Liver (tissue), 9 donors: ENCODE results near the gene SERPINA3. TPM values are rescaled to one million over a fixed set of nuclear protein-coding genes. Genes with fewer than 3 reads are reported as not detected.
A peak's percentile ranks its signal among the peaks of the same experiment; 100 is the strongest.

Source experiments
- DNase-seq: peaks from one replicate; pipeline ENCODE4 v3.0.0-alpha.2; 2017; ENCODE audit warnings: low spot score
- H3K27ac ChIP-seq, 2 donors: one replicate each; pipeline ENCODE4 v1.7.0; 2013; ENCODE audit warnings: inconsistent platforms in 2 of 2, low read length in 2 of 2, control low read depth in 1 of 2, low read depth in 1 of 2, mild to moderate bottlenecking in 1 of 2
- H3K27me3 ChIP-seq, 4 donors: one replicate each; pipeline versions ENCODE4 v1.6.1 to v1.7.0; 2013; ENCODE audit warnings: low read length in 3 of 4, inconsistent platforms in 1 of 4, mild to moderate bottlenecking in 1 of 4, moderate library complexity in 1 of 4; ENCODE audit not compliant: control insufficient read depth in 4 of 4, insufficient read depth in 4 of 4
- H3K36me3 ChIP-seq, 4 donors: one replicate each; pipeline versions ENCODE4 v1.6.1 to v1.7.0; 2013; ENCODE audit warnings: low read length in 3 of 4, mild to moderate bottlenecking in 3 of 4, low read depth in 1 of 4, moderate library complexity in 1 of 4; ENCODE audit not compliant: control insufficient read depth in 4 of 4, insufficient read depth in 3 of 4
- H3K4me1 ChIP-seq, 4 donors: one replicate each; pipeline versions ENCODE4 v1.6.1 to v1.7.0; 2013; ENCODE audit warnings: low read length in 3 of 4, mild to moderate bottlenecking in 3 of 4, moderate library complexity in 1 of 4; ENCODE audit not compliant: control insufficient read depth in 4 of 4, insufficient read depth in 4 of 4
- H3K4me3 ChIP-seq, 3 donors: one replicate each; pipeline versions ENCODE4 v1.6.1 to v1.7.0; 2013; ENCODE audit warnings: low read length in 3 of 3, control low read depth in 1 of 3, low read depth in 1 of 3, mild to moderate bottlenecking in 1 of 3
- H3K9ac ChIP-seq, 2 donors: one replicate each; pipeline ENCODE4 v1.7.0; 2013; ENCODE audit warnings: low read length in 2 of 2, mild to moderate bottlenecking in 2 of 2, moderate library complexity in 2 of 2, control low read depth in 1 of 2, low read depth in 1 of 2
- H3K9me3 ChIP-seq, 4 donors: one replicate each; pipeline versions ENCODE4 v1.6.1 to v1.7.0; 2013; ENCODE audit warnings: low read length in 3 of 4; ENCODE audit not compliant: control insufficient read depth in 4 of 4
- CTCF ChIP-seq: fragments of 150-350 bp; IDR thresholded peaks from 2 replicates; pipeline ENCODE4 v1.5.1; 2017; ENCODE audit warnings: improper control_type of control experiment, low read depth, low read length; ENCODE audit not compliant: missing input control
- EGR1 ChIP-seq, 2 donors: IDR thresholded peaks; 2 replicates each; pipeline ENCODE4 v1.6.1; 2016 to 2018; ENCODE audit warnings: antibody characterized with exemption in 2 of 2, low read depth in 2 of 2
- FOXA1 ChIP-seq: IDR thresholded peaks from 2 replicates; pipeline ENCODE4 v1.6.1; 2016; ENCODE audit warnings: antibody characterized with exemption
- FOXA2 ChIP-seq: IDR thresholded peaks from 2 replicates; pipeline ENCODE4 v1.6.1; 2016; ENCODE audit warnings: antibody characterized with exemption
- GABPA ChIP-seq, 2 donors: IDR thresholded peaks in 1 of 2; conservative IDR thresholded peaks in 1 of 2; 2 replicates each; pipeline ENCODE4 v1.6.1; 2016; ENCODE audit warnings: antibody characterized with exemption in 2 of 2, mild to moderate bottlenecking in 1 of 2, moderate library complexity in 1 of 2
- HNF4A ChIP-seq, 2 donors: conservative IDR thresholded peaks; 2 replicates each; pipeline ENCODE4 v1.6.1; 2016; ENCODE audit warnings: antibody characterized with exemption in 2 of 2, mild to moderate bottlenecking in 2 of 2
- HNF4G ChIP-seq: IDR thresholded peaks from 2 replicates; pipeline ENCODE4 v1.6.1; 2016; ENCODE audit warnings: antibody characterized with exemption
- JUND ChIP-seq, 2 donors: IDR thresholded peaks; 2 replicates each; pipeline ENCODE4 v1.6.1; 2016; ENCODE audit warnings: antibody characterized with exemption in 2 of 2
- NR2F2 ChIP-seq: IDR thresholded peaks from 2 replicates; pipeline ENCODE4 v1.6.1; 2016; ENCODE audit warnings: antibody characterized with exemption
- RAD21 ChIP-seq, 2 donors: IDR thresholded peaks; 2 replicates each; pipeline ENCODE4 v1.6.1; 2016; ENCODE audit warnings: antibody characterized with exemption in 2 of 2, mild to moderate bottlenecking in 2 of 2
- RXRA ChIP-seq, 2 donors: IDR thresholded peaks; 2 replicates each; pipeline ENCODE4 v1.6.1; 2017 to 2018; ENCODE audit warnings: antibody characterized with exemption in 2 of 2, mild to moderate bottlenecking in 1 of 2
- SP1 ChIP-seq: IDR thresholded peaks from 2 replicates; pipeline ENCODE4 v1.6.1; 2018; ENCODE audit warnings: antibody characterized with exemption, mild to moderate bottlenecking
- TAF1 ChIP-seq: conservative IDR thresholded peaks from 2 replicates; pipeline ENCODE4 v1.6.1; 2016; ENCODE audit warnings: antibody characterized with exemption, mild to moderate bottlenecking
- YY1 ChIP-seq: IDR thresholded peaks from 2 replicates; pipeline ENCODE4 v1.6.1; 2016; ENCODE audit warnings: antibody characterized with exemption, mild to moderate bottlenecking
- WGBS: extraction: QIAGEN DNeasy Blood & Tissue Kit; methylation state at CpG from one replicate; pipeline ENCODE4 v1.1.7; 2013; 5-methylcytosine and 5-hydroxymethylcytosine counted together
- polyA plus RNA-seq, 2 donors: library from polyadenylated mRNA; stranded (reverse) in 1 of 2; unstranded in 1 of 2; fragments of 200-250 nt in 1 of 2; fragments of >200 nt in 1 of 2; fragmentation: Nextera tagmentation in 1 of 2; extraction: Ambion mirVana in 1 of 2; gene quantifications; one replicate each; pipeline versions ENCODE4 v1.2.1 to v1.2.3, GENCODE V29; 2013 to 2015
- total RNA-seq, 2 donors: library from RNA; depleted of rRNA; stranded (reverse); fragments of >200 nt; gene quantifications; one replicate each; pipeline ENCODE4 v1.2.3, GENCODE V29; 2014
- TF ChIP-seq, protein P1 (sequence below): IDR thresholded peaks from 2 replicates; pipeline ENCODE4 v1.6.1; 2016; ENCODE audit warnings: antibody characterized with exemption
- TF ChIP-seq, protein P2 (sequence below): IDR thresholded peaks from 2 replicates; pipeline ENCODE4 v1.6.1; 2016; ENCODE audit warnings: antibody characterized with exemption
- TF ChIP-seq, protein P3 (sequence below): IDR thresholded peaks from 2 replicates; pipeline ENCODE4 v1.6.1; 2016; ENCODE audit warnings: antibody characterized with exemption, mild to moderate bottlenecking
- donor health status: healthy.
- donor health status: healthy.
- donor health status: healthy.
- donor health status: healthy.
- donor health status: healthy.

Gene SERPINA3
- total and polyA plus RNA-seq, 4 donors = 2,087 to 17,984 (median 13,009) TPM

GRCh38 chr14:94594441-94594840 is 17.8 kb upstream of the SERPINA3 start:
- Histone ChIP-seq H3K9me3 (no peaks in the 10 kb centered on the region), H3K4me3 (peak overlapping the region; percentile 0 to 92 (median 44)), H3K36me3 (peaks cover 6 to 29% (median 20%) of the 10 kb centered on the region in 4 donors), H3K4me1 (peaks cover 11 to 72% (median 44%) of the 10 kb centered on the region in 4 donors), H3K27me3 (no peaks in the 10 kb centered on the region), H3K27ac (peak overlapping the region; percentile 28 to 67), H3K9ac (no peak overlapping the region)
- DNase-seq = no peak
- WGBS = 46% methylated on average over 7 of the region's 7 CpGs
- TF ChIP-seq HNF4A (conservative IDR thresholded peaks at IDR 0.05) (no peak), RAD21 (IDR thresholded peaks at IDR 0.05) (no peak), FOXA2 (no peak), NR2F2 (no peak), HNF4G (no peak)
- TF ChIP-seq, protein P1, sequence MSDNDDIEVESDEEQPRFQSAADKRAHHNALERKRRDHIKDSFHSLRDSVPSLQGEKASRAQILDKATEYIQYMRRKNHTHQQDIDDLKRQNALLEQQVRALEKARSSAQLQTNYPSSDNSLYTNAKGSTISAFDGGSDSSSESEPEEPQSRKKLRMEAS = no peak

DNA sequence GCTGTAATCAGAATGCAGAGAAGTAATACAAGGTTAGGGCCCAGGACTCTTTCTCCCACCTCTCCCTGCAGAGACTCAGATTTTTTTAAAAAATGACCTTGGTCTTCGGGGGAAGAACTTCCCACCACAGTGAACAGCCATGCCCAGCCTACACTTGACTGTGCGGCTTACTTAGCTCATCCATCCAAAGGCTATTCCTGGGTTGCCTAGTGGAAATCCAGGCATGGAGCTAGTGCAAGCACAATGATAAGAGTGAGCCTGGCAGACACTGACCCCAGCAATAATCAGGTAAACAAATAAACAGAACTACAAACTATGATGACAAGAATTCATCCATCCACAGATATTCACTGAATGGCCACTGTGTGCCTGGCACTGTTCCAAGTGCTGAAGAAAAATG is 16.3 kb upstream of the SERPINA3 start:
- H3K9me3 ChIP-seq = no peaks in the 10 kb centered on the region
- H3K27me3 ChIP-seq = no peaks in the 10 kb centered on the region
- no peak for DNase-seq
- H3K4me3 ChIP-seq = peak overlapping the region; percentile 1 to 95 (median 92)
- no peak overlapping the region for H3K9ac ChIP-seq
- TF ChIP-seq RAD21 (IDR thresholded peaks at IDR 0.05) (peak in 1 of 2 donors; percentile 6), GABPA (IDR thresholded peaks at IDR 0.05 in 1 of 2, conservative IDR thresholded peaks at IDR 0.05 in 1 of 2) (no peak), JUND (IDR thresholded peaks at IDR 0.05) (no peak), RXRA (IDR thresholded peaks at IDR 0.05) (no peak), HNF4A (conservative IDR thresholded peaks at IDR 0.05) (no peak), TAF1 (no peak)
- TF ChIP-seq, protein P2, sequence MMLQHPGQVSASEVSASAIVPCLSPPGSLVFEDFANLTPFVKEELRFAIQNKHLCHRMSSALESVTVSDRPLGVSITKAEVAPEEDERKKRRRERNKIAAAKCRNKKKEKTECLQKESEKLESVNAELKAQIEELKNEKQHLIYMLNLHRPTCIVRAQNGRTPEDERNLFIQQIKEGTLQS = no peak
- H3K27ac ChIP-seq = no peak overlapping the region
- 54% methylated on average over 2 of the region's 2 CpGs for WGBS
- H3K4me1 ChIP-seq = peaks cover 14 to 84% (median 53%) of the 10 kb centered on the region in 4 donors
- peaks cover 2 to 15% (median 12%) of the 10 kb centered on the region in 4 donors for H3K36me3 ChIP-seq

DNA sequence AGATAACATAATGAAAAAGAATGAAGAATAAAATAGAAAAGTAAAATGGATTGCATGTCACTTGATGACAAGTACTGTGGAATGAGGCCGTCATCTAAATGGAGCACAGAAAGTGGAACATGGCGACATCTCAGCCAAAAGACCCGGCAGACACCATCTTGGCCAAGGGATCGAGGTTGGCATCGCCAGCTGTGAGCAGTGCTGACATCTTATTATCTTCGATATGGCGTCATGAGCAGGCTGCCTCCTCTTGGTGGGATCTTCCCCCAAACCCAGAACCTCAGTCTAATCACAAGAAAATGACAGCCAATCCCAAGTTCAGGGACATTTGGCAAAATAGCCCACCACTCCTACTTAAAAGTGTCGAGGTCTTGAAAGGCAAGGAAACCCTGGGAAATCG is 15.8 kb upstream of the SERPINA3 start:
- H3K4me1 ChIP-seq = peaks cover 14 to 79% (median 54%) of the 10 kb centered on the region in 4 donors
- H3K4me3 ChIP-seq = peak overlapping the region; percentile 61 to 95 (median 92)
- no peak overlapping the region for H3K9ac ChIP-seq
- whole genome bisulfite sequencing = 82% methylated on average over 9 of the region's 9 CpGs
- no peaks in the 10 kb centered on the region for H3K9me3 ChIP-seq
- peak overlapping the region; percentile 15 to 47 for H3K27ac ChIP-seq
- H3K27me3 ChIP-seq = no peaks in the 10 kb centered on the region
- TF ChIP-seq JUND (IDR thresholded peaks at IDR 0.05) = no peak
- H3K36me3 ChIP-seq = peaks cover 2 to 10% (median 8%) of the 10 kb centered on the region in 4 donors
- no peak for DNase-seq

DNA sequence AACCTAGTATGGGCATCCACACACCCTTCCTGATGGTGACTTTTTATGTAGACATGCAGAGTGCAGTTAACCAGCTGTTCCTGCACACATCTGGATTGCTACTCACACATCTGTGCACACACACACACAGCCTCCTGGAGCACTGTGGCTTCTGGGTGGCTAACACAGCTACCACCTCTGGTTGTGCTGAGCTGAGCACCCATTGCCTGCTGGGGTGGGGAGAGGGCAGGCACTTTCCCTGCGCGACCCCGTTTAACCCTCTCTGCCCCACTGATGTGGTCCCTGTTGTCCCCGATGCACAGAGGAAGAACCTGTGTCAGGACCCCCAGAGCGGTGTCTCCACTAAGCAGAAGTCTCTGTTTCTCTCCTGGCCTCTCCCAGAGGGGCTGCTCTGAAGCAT is 14.4 kb upstream of the SERPINA3 start:
- 57% methylated on average over 5 of the region's 5 CpGs for WGBS
- no peak for DNase-seq
- H3K9ac ChIP-seq = peak overlapping the region; percentile 2 to 82
- no peaks in the 10 kb centered on the region for H3K36me3 ChIP-seq
- H3K27ac ChIP-seq = peak overlapping the region; percentile 73 to 91
- no peaks in the 10 kb centered on the region for H3K9me3 ChIP-seq
- H3K27me3 ChIP-seq = no peaks in the 10 kb centered on the region
- H3K4me1 ChIP-seq = peaks cover 16 to 75% (median 55%) of the 10 kb centered on the region in 4 donors
- peak overlapping the region; percentile 61 to 95 (median 92) for H3K4me3 ChIP-seq
- TF ChIP-seq NR2F2 = no peak
- TF ChIP-seq, protein P2 = no peak
- no peak for TF ChIP-seq RAD21 (IDR thresholded peaks at IDR 0.05)
- TF ChIP-seq FOXA1 = no peak
- TF ChIP-seq EGR1 (IDR thresholded peaks at IDR 0.05; ENCODE audit: low read depth in 2 of 2) = no peak
- TF ChIP-seq, protein P1 = no peak
- no peak for TF ChIP-seq TAF1
- TF ChIP-seq, protein P3, sequence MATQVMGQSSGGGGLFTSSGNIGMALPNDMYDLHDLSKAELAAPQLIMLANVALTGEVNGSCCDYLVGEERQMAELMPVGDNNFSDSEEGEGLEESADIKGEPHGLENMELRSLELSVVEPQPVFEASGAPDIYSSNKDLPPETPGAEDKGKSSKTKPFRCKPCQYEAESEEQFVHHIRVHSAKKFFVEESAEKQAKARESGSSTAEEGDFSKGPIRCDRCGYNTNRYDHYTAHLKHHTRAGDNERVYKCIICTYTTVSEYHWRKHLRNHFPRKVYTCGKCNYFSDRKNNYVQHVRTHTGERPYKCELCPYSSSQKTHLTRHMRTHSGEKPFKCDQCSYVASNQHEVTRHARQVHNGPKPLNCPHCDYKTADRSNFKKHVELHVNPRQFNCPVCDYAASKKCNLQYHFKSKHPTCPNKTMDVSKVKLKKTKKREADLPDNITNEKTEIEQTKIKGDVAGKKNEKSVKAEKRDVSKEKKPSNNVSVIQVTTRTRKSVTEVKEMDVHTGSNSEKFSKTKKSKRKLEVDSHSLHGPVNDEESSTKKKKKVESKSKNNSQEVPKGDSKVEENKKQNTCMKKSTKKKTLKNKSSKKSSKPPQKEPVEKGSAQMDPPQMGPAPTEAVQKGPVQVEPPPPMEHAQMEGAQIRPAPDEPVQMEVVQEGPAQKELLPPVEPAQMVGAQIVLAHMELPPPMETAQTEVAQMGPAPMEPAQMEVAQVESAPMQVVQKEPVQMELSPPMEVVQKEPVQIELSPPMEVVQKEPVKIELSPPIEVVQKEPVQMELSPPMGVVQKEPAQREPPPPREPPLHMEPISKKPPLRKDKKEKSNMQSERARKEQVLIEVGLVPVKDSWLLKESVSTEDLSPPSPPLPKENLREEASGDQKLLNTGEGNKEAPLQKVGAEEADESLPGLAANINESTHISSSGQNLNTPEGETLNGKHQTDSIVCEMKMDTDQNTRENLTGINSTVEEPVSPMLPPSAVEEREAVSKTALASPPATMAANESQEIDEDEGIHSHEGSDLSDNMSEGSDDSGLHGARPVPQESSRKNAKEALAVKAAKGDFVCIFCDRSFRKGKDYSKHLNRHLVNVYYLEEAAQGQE = no peak
- no peak for TF ChIP-seq CTCF
- TF ChIP-seq HNF4G = no peak
- no peak for TF ChIP-seq SP1
- no peak for TF ChIP-seq YY1
- no peak for TF ChIP-seq FOXA2
